D721Med (cell line): ENCODE measurements around the gene ZNF629.
A peak's percentile ranks its signal among the peaks of the same experiment; 100 is the strongest.
"Not testable (repeated sequence)": the region's sequence is repeated elsewhere in the genome, so short reads cannot be mapped to it uniquely, and the experiment has no call there.

Experiments used
- DNase-seq: peaks from one replicate; pipeline ENCODE4 v3.0.0; 2011; ENCODE audit warnings: low spot score; ENCODE audit not compliant: insufficient read length
- FAIRE-seq: peaks from 2 replicates; lab custom pipeline; 2011; peaks lifted over from hg19 to GRCh38; lab: Jason Lieb, UNC
- TF ChIP-seq, protein P1 (sequence below): IDR thresholded peaks from 2 replicates; pipeline ENCODE4 v1.5.1; 2012; ENCODE audit warnings: mild to moderate bottlenecking, control low read depth; ENCODE audit not compliant: insufficient read depth; ENCODE audit errors: missing control alignments

The ZNF629 gene

DNA sequence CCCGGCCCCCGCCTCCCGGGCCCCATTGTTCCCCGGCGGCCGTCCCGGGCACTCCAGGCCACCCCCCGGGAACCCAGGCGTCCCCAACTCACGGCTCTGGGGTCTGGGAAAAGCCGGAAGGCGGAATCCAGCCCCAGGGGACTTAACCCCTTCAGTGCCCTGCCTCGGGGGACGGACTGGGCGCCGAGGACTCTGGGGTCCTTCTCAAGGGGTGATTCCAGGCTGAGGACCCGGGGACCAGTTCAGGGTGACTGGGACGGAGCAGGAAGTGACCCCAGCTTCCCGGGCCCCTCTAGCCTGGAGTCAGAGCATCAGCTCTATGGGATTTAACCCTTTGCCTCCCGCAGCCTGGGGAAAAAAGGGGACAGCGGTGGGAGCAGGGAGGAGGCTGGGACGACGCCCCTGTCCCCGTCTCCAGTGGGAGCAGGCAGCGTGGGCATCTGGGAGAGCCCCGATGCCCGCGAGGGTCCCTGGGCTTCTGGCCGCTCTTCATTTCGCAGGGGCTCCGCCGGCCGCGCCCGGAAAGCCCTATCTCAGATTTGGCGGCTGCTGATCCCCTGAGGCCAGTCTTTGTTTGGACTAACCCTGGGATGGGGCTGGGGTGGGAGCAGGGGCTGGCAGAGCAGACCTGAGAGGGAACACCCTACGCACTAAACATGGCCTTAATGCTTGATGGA, at the start of gene ZNF629:
TSS of gene ZNF629 (minus strand) at position 270 of the 677 bp plus-strand sequence. CDS start 2,723 bp downstream, outside the sequence.
- DNase-seq (peak; percentile 93), FAIRE-seq (no peak)
- TF ChIP-seq, protein P1, sequence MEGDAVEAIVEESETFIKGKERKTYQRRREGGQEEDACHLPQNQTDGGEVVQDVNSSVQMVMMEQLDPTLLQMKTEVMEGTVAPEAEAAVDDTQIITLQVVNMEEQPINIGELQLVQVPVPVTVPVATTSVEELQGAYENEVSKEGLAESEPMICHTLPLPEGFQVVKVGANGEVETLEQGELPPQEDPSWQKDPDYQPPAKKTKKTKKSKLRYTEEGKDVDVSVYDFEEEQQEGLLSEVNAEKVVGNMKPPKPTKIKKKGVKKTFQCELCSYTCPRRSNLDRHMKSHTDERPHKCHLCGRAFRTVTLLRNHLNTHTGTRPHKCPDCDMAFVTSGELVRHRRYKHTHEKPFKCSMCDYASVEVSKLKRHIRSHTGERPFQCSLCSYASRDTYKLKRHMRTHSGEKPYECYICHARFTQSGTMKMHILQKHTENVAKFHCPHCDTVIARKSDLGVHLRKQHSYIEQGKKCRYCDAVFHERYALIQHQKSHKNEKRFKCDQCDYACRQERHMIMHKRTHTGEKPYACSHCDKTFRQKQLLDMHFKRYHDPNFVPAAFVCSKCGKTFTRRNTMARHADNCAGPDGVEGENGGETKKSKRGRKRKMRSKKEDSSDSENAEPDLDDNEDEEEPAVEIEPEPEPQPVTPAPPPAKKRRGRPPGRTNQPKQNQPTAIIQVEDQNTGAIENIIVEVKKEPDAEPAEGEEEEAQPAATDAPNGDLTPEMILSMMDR, result no peak

DNA sequence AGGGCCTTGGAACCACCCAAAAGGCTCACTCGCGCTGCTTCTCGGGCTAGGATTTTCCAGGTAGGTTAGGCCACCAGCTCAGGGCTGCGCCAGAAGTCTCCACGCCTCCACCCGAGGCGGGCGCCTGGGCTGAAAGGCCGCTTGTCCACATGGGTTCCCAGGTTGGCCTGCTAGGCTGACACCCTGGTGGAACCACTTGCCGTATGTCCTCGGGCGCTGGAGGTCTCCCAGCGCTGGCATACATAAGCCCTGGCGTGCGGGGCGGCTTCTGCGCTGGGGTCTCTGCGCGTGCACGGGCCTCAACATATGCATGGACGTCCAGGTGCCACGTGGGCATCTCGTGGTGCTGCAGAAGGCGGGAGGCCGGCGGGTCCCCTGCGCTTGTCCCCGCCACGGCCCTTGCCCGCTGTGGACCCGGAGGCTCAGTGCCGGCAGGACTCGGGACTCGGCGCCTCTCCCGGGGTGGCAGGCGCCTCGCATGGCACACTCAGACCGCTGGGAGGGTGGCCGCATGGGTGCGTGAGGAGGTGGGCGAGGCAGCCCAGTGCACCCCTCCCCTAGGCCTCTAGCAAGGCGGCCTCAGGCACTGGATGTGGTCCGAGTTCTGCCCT, 47.2 kb upstream of the ZNF629 start:
- TF ChIP-seq, protein P1, result no peak
- DNase-seq (no peak), FAIRE-seq (no peak)

DNA sequence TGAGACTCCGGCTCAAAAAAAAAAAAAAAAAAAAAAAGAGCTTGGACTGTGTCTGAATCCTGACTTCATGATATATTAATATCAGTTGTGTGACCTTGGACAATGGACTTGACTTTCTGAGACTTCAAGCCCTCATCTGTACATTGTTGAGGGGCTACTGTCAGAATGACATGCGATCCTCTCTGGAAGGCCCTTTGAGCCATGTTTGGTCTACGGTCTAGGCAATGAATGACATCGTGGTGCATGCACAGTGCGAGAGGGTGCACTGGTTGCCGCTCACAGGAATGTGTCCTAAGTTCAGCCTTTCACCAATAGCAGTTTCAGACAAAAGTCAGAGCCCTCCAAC, 43.0 kb upstream of the ZNF629 start:
- no peak for FAIRE-seq
- DNase-seq, result no peak
- TF ChIP-seq, protein P1, result no peak

DNA sequence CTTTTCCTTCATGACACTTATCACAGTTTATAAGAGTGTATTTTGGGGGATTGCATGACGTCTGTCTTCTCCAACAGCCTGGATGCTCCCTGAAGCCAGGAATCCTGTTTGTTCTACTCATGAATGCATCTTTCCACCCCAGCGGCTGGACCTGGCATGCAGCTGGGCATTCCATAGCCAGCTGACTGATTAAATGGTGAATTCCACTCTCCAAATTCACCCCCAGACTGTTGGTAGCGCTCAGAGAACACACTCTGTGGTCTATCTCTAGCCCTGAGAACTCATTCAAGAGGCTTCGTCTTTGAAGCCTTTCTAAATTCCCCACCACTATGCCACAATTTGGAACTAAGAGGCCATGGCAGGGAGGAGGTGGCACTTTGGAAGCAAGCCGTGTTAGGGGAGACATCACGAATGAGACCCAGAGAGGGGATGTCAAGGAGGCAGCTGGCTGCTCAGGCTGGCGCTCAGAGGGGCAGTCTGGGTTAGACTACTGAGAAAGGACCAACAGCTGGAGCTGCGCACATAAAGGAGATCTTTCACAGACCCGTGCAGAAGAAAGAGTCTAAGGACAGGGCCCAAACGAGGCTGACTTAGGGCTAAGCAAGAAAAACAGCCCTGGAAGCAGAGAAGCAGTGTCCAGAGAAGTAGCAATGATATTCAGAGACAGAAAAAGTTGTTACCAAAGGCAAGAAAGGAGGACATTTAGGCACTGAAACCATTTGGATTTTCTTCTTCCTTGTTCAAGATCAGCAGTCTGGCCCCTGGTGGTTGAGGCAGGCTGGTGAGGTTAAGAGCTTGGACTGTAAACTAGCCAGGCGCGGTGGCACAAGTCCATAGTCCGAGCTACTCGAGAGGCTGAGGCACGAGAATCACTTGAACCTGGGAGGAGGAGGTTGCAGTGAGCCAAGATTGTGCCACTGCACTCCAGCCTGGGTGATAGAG, 42.4 kb upstream of the ZNF629 start:
- DNase-seq, result no peak
- TF ChIP-seq, protein P1, result no peak
- FAIRE-seq, result no peak

DNA sequence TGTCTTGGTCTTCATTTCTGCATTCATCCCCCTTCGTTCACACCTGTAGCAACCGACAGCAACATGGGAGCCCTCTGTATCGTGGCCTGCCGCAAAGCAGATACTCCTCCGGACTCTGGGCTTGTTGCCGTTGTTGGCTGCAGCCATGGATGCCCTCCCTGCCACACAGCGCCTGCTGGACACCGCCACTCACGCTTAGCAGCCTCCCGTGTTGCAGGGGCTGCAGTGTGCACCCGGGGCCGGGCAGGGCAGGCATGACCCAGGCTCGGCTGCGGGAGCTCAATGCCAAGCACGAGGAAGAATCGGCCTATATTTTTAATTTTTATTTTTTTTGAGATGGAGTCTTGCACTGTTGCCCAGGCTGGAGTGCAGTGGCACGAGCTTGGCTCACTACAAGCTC, 34.9 kb upstream of the ZNF629 start:
- FAIRE-seq (no peak), DNase-seq (no peak)
- TF ChIP-seq, protein P1, result no peak

DNA sequence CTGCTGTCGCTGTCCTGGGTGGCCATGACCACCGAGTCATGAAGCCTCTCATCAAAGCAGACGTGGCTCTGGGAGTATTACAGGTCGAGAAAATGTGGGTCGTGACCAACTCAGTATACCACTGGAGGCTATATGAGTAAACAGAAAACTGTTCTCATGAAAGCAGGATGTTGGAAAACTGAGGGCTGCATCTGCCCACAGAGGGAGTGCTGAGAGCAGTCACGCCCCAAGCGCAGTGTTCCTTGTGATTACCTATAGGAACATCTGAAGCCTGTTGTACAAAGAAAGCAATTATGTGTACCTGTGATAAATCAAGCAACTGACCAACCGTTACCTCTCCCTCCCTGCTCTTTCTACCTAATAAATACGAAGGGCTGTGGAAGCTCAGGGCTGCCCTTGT, 34.4 kb upstream of the ZNF629 start:
- not testable (repeated sequence) for DNase-seq, FAIRE-seq

DNA sequence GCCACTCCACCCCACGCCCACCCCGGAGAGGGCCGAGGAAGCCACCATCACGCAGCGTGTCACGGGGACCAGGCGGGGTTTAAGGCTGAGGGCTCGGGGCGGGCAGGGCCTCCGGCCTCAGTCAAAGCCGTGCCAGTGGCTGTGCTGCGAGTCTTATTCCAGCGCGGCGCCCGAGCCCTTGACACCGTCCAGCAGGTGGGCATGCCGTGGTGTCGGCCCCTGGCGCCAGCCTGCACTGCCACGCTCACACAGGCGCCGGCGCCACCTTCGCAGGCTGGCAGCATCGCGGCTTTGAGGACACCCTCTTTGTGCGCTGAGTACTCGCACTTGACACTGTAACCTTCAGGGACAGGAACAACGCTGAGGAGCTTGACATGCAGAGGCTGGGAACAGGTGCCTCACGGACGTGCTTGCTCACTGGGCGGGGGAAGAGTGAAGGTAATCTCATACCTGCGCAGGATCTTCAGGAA, 34.0 kb upstream of the ZNF629 start:
- TF ChIP-seq, protein P1, result no peak
- DNase-seq, result no peak
- no peak for FAIRE-seq
